GM06990 (cell line): ENCODE data around the gene CD109.

Source experiments
- DNase-seq: peaks from one replicate; pipeline ENCODE4 v3.0.0-alpha.2; 2011; ENCODE audit not compliant: insufficient read length; ENCODE audit errors: extremely low read depth
- H3K27me3 ChIP-seq: replicated peaks from 2 replicates; pipeline ENCODE4 v1.6.0; 2011; ENCODE audit warnings: low read length; ENCODE audit not compliant: control insufficient read depth, insufficient read depth
- H3K36me3 ChIP-seq: 2 replicates; pipeline ENCODE4 v1.5.1; 2011; ENCODE audit warnings: low read length; ENCODE audit not compliant: control insufficient read depth, insufficient read depth
- H3K4me3 ChIP-seq: replicated peaks from 2 replicates; pipeline ENCODE4 v1.5.1; 2011; ENCODE audit warnings: low read depth, mild to moderate bottlenecking, control low read depth, low read length
- CTCF ChIP-seq: IDR thresholded peaks from 2 replicates; pipeline ENCODE4 v1.5.1; 2011; ENCODE audit warnings: low read length, control low read depth, mild to moderate bottlenecking, inconsistent platforms; ENCODE audit not compliant: insufficient read depth, poor library complexity, severe bottlenecking

CD109 gene

GRCh38 chr6:73790574-73790973 lies 94.6 kb downstream of the CD109 start:
- H3K27me3 ChIP-seq: no peaks in the 10 kb centered on the region
- no peaks in the 10 kb centered on the region for H3K36me3 ChIP-seq
- TF ChIP-seq CTCF: no peak

GRCh38 chr6:73791336-73791735 lies 95.3 kb downstream of the CD109 start:
- H3K4me3 ChIP-seq: no peak overlapping the region
- no peak for DNase-seq
- no peak for TF ChIP-seq CTCF

More at GRCh38 chr6:73790574-73790973, 94.6 kb downstream of the CD109 start:
- no peak overlapping the region for H3K4me3 ChIP-seq
- no peak for DNase-seq

GRCh38 chr6:73792738-73793137 lies 96.7 kb downstream of the CD109 start:
- no peak for TF ChIP-seq CTCF

More at GRCh38 chr6:73791336-73791735, 95.3 kb downstream of the CD109 start:
- H3K27me3 ChIP-seq: no peaks in the 10 kb centered on the region
- H3K36me3 ChIP-seq: no peaks in the 10 kb centered on the region

DNA sequence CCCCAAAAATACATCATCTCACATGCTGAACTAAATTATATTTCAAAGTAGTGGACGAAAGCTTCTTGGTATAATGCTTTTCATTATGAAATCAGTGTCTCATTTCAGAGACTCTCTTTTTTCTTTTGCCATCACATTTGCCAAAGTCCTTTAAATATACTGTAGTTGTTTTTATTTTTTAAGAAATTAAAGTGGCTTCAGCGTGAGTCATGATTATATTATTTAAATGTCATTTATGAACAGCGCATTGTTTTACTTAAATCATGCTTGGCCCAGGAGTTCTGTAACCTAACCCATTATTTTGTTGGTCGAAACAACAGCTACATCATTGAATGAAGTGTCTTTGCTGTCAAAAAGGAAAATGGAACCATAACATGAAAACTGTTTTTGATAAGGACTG lies 100.9 kb downstream of the CD109 start:
- TF ChIP-seq CTCF: no peak
- no peaks in the 10 kb centered on the region for H3K27me3 ChIP-seq
- no peaks in the 10 kb centered on the region for H3K36me3 ChIP-seq
- no peak overlapping the region for H3K4me3 ChIP-seq
- no peak for DNase-seq

More at GRCh38 chr6:73792738-73793137, 96.7 kb downstream of the CD109 start:
- Histone ChIP-seq H3K27me3 (no peaks in the 10 kb centered on the region), H3K36me3 (no peaks in the 10 kb centered on the region), H3K4me3 (no peak overlapping the region)
- DNase-seq: no peak

- H3K36me3 ChIP-seq: no peaks in the 10 kb centered on the region
- no peak for TF ChIP-seq CTCF
- DNase-seq: no peak
- no peak overlapping the region for H3K4me3 ChIP-seq
- H3K27me3 ChIP-seq: no peaks in the 10 kb centered on the region
Measured at GRCh38 chr6:73797861-73798260, 101.9 kb downstream of the CD109 start.

DNA sequence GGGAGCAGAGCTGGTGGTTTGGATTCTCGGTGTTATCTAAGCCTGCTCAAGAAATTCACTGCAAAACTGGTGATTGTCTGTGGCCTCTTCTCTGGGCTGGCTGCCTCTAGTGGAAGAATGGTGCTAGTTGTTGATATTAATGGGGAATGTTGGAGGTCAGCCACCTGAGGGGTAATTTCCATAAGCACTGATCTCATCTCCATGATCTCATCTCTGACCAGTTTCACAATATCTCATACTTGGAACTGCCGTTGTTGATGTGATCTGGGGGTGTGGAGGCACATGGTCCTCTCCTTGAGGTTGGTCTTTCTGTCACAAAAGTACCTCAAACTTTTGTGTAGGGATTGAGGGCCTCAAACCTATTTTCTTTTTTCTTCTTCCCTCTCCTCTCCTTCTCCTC lies 102.6 kb downstream of the CD109 start:
- peak; percentile 42 for DNase-seq
- H3K36me3 ChIP-seq: no peaks in the 10 kb centered on the region
- peak; percentile 27 for TF ChIP-seq CTCF
- no peaks in the 10 kb centered on the region for H3K27me3 ChIP-seq
- H3K4me3 ChIP-seq: no peak overlapping the region
